GM18951 (cell line): Measurements from ENCODE around the gene SDC1.
"Not testable (repeated sequence)": the region's sequence is repeated elsewhere in the genome, so short reads cannot be mapped to it uniquely, and the experiment has no call there.

Source experiments
- POLR2A ChIP-seq: IDR thresholded peaks from 4 replicates; pipeline ENCODE4 v1.6.1; 2011; ENCODE audit warnings: mild to moderate bottlenecking; ENCODE audit not compliant: insufficient read length, insufficient read depth; ENCODE audit errors: extremely low read depth
- in situ Hi-C: fragments of 300-500 bp; cut with MboI; formaldehyde crosslinking; loops from one replicate; pipeline ENCODE4 v1.12.0; 2022; ENCODE audit warnings: low sequenced_read_pairs, mixed read lengths, inconsistent platforms; ENCODE audit not compliant: unreplicated experiment

The SDC1 gene

DNA sequence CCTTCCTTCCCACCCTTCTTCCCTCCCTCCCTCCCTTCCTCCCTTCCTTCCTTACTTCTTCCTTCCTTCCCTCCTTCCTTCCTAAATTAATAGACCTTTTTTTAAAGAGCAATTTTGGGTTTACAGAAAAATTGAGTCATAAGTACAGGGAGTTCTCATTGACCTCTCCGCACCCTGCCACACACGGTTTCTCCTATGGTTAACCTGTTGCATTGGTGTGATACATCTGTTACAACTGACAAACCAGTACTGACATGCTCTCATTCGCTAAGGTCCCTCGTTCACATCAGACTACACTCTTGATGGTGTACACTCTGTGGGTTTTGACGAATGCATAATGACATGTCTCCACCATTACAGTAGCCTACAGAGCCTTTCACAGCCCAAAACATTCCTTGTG lies 11.6 kb upstream of the SDC1 start:
- in situ Hi-C loops = no loop called here
- TF ChIP-seq POLR2A = no peak

GRCh38 chr2:20235655-20236305 lies 10.8 kb upstream of the SDC1 start:
- no peak for TF ChIP-seq POLR2A
- in situ Hi-C loops = no loop called here

GRCh38 chr2:20234597-20234996 lies 9.7 kb upstream of the SDC1 start:
- in situ Hi-C loops = not testable (repeated sequence)

GRCh38 chr2:20232837-20233207 lies 7.9 kb upstream of the SDC1 start:
- TF ChIP-seq POLR2A = no peak
- in situ Hi-C loops = no loop called here

DNA sequence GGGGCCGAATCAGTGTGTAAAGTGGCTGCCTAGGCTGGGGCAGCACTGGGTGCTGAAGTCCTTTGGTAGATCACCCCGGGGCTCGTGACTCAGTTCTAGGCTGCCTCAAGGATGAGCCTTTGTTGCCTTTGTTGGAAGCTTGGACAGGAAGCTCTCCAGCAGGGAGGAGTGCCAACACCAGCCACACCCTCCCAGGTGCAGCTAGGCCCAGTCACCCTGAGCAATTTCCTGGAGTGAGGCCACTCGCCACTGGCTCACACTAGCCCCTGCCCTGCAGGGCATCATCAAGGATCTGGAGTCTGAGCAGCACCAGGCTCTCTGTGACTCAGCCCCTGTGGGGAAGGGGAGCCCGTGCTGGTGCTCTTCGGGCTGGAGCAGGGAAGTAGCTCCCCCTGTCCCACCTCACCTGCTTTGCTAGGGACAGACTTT lies 6.7 kb upstream of the SDC1 start:
- TF ChIP-seq POLR2A = no peak
- in situ Hi-C loops = no loop called here

GRCh38 chr2:20231159-20231558 lies 6.2 kb upstream of the SDC1 start:
- no peak for TF ChIP-seq POLR2A

GRCh38 chr2:20230114-20230425 lies 5.1 kb upstream of the SDC1 start:
- in situ Hi-C loops = no loop called here
- TF ChIP-seq POLR2A = no peak

More at GRCh38 chr2:20231159-20231558, 6.2 kb upstream of the SDC1 start:
- in situ Hi-C loops = no loop called here

DNA sequence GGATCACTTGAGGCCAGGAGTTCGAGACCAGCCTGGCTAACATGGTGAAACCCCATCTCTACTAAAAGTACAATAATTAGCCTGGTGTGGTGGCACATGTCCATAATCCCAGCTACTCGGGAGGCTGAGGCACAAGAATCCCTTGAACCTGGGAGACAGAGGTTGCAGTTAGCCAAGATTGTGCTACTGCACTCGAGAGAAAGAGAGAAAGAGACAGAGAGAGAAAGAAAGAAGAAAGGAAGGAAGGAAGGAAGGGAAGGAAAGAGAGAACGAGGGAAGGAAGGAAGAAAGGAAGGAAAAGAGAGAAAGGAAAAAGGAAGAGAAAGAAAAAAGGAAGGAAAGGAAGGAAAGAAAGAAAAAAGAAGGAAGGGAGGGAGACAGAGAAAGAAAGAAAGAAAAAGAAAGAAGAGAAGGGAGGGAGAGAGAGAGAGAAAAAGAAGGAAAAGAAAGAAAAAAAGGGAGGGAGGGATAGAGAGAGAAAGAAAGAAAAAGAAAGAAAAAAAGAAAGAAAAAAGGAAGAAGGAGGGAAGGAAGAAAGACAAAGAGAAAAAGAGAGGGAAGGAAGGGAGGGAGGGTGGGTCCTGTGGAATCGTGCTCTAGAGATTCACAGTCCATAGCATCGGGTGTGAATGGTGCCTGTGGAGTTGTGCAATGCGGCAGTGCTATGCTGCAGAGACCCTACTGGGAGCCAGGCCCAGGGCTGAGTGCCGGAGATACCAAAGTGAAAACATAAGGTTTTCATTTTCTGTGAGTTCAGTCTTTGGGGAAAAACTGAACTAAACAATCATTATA lies 4.6 kb upstream of the SDC1 start:
- in situ Hi-C loops = no loop called here
- TF ChIP-seq POLR2A = no peak

DNA sequence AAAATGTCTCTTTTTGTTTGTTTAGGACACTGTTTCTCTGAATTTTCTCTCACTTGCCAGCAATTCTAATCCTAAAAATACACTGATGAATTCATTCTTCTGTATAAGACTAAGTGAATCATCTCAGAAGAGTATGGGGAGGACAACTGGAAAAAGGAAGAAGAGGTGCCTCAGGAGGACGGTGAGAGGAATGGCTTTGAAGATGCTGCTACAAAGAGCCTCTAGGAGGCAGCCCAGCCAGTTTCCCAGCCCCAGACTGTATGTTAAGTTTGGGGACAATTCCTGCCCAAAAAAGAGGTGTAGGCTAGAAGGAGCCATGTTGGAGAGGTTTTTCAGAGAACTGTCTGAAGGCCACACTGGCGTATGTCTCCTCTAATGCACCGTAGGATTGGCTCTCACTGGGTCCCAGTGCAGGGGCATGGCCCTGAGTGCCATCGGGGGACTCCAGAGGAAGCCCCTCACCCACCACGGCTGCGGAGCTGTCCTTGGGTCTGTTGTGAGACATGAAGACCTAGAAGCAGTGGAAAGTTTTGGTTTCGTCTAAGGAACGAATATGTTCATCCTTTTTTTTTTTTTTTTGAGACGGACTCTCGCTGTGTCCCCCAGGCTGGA lies 3.1 kb upstream of the SDC1 start:
- in situ Hi-C loops = no loop called here

GRCh38 chr2:20226152-20226545 lies 1.2 kb upstream of the SDC1 start:
- no peak for TF ChIP-seq POLR2A
- in situ Hi-C loops = no loop called here

More for the DNA sequence above, 3.1 kb upstream of the SDC1 start:
- no peak for TF ChIP-seq POLR2A

- in situ Hi-C loops = no loop called here
- TF ChIP-seq POLR2A = no peak
Observed at GRCh38 chr2:20225294-20226151, 593 bp upstream of the SDC1 start.

DNA sequence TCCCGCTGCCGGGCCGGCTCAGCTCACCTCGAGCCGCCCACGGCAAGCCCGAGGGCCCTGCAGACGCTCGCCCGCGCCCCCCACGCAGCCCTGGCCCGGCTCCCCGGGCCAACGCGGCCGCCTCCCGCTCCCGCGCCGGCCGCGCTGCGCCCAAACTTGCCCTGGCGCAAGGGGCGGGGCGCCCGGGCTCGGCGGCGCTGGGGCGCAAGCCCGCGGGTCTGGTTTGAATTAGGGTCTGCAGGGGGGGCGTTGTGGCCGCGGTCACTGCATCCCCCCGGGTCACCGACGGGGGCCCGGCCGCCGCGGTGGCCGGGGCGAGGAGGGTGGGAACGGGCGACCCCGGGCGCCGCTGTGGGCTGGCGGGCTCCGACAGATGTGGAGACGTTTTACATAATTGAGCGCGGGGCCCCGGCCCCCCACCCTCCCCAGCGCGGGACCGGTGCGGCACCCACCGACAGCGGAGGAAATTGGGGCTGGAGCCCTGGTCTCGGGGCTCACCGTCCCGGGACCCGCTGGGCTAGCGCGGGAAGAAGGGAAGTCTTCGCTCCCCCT lies 690 bp downstream of the SDC1 start:
- in situ Hi-C loops = no loop called here
- peak; percentile 29 for TF ChIP-seq POLR2A
